ENCODE measurements around the gene PTPRN.

Gene PTPRN

GRCh38 chr2:219308142-219309101, 779 bp downstream of the PTPRN start:
- DNase-seq (ENCODE audit: low read depth, low spot score): peak; percentile 90

GRCh38 chr2:219306047-219306446, 3.2 kb downstream of the PTPRN start:
- no peak for DNase-seq (ENCODE audit: low read depth, low spot score)

- no peak for DNase-seq (ENCODE audit: low read depth, low spot score)
These were observed 5.0 kb downstream of the PTPRN start for GRCh38 chr2:219304223-219304622.

GRCh38 chr2:219302412-219302968, 6.7 kb downstream of the PTPRN start:
- DNase-seq (ENCODE audit: low read depth, low spot score): no peak

GRCh38 chr2:219300022-219300421, 9.2 kb downstream of the PTPRN start:
- no peak for DNase-seq (ENCODE audit: low read depth, low spot score)

- DNase-seq (ENCODE audit: low read depth, low spot score): no peak
These were observed 9.8 kb downstream of the PTPRN start for GRCh38 chr2:219299372-219299760.

- DNase-seq (ENCODE audit: low read depth, low spot score): peak; percentile 90
These were observed 10.3 kb downstream of the PTPRN start for GRCh38 chr2:219298759-219299371.

- DNase-seq (ENCODE audit: low read depth, low spot score): no peak
These were observed 11.3 kb downstream of the PTPRN start for GRCh38 chr2:219297766-219298456.

- no peak for DNase-seq (ENCODE audit: low read depth, low spot score)
These were observed 12.4 kb downstream of the PTPRN start for GRCh38 chr2:219296631-219297391.

GRCh38 chr2:219296142-219296541, 13.1 kb downstream of the PTPRN start:
- DNase-seq (ENCODE audit: low read depth, low spot score): no peak

GRCh38 chr2:219294356-219295351, 14.5 kb downstream of the PTPRN start:
- DNase-seq (ENCODE audit: low read depth, low spot score): peak; percentile 94

- no peak for DNase-seq (ENCODE audit: low read depth, low spot score)
These were observed 15.4 kb downstream of the PTPRN start for GRCh38 chr2:219293736-219294231.

GRCh38 chr2:219292616-219293015, 16.6 kb downstream of the PTPRN start:
- no peak for DNase-seq (ENCODE audit: low read depth, low spot score)

- DNase-seq (ENCODE audit: low read depth, low spot score): no peak
These were observed 17.2 kb downstream of the PTPRN start for GRCh38 chr2:219291910-219292490.

- no peak for DNase-seq (ENCODE audit: low read depth, low spot score)
These were observed 17.8 kb downstream of the PTPRN start for GRCh38 chr2:219291394-219291793.

- DNase-seq (ENCODE audit: low read depth, low spot score): no peak
These were observed 18.6 kb downstream of the PTPRN start for GRCh38 chr2:219290381-219291171.

- DNase-seq (ENCODE audit: low read depth, low spot score): peak; percentile 96
These were observed 19.5 kb downstream of the PTPRN start for GRCh38 chr2:219289537-219290361.

- no peak for DNase-seq (ENCODE audit: low read depth, low spot score)
These were observed 20.0 kb downstream of the PTPRN start for GRCh38 chr2:219289195-219289536.
